ENCODE results near the gene DDTL.
"Not testable (repeated sequence)": the region's sequence is repeated elsewhere in the genome, so short reads cannot be mapped to it uniquely, and the experiment has no call there.

GRCh38 chr22:23966568-23966967 is at the start of gene DDTL:
- not testable (repeated sequence) for TF ChIP-seq CTCF, POLR2A (IDR thresholded peaks at IDR 0.05)

Data from testis (tissue), 2 donors.